Mesothelial cell of epicardium (in vitro differentiated cells): ENCODE measurements around the gene ACVR1B. TPM values are rescaled to one million over a fixed set of nuclear protein-coding genes. Genes with fewer than 3 reads are reported as not detected.

Experiments used
- DNase-seq, 2 experiments: peaks; one replicate each; pipeline ENCODE4 v3.0.0; 2021; ENCODE audit warnings: low spot score in 2 of 2; ENCODE audit not compliant: unreplicated experiment in 2 of 2
- H3K27ac Mint-ChIP-seq: 2 replicates; pipeline ENCODE4 v1.8.0; 2021; ENCODE audit warnings: mixed read lengths
- H3K27me3 Mint-ChIP-seq: 2 replicates; pipeline ENCODE4 v1.8.0; 2021; ENCODE audit warnings: low read depth, mixed read lengths
- H3K36me3 Mint-ChIP-seq: 2 replicates; pipeline ENCODE4 v1.8.0; 2021; ENCODE audit warnings: mixed read lengths
- H3K4me1 Mint-ChIP-seq: 2 replicates; pipeline ENCODE4 v1.8.0; 2021; ENCODE audit warnings: mixed read lengths
- H3K4me3 Mint-ChIP-seq: 2 replicates; pipeline ENCODE4 v1.8.0; 2021; ENCODE audit warnings: mild to moderate bottlenecking, moderate library complexity, mixed read lengths
- H3K9me3 Mint-ChIP-seq: 2 replicates; pipeline ENCODE4 v1.8.0; 2021; ENCODE audit warnings: mixed read lengths
- total RNA-seq: library from RNA; stranded (reverse); gene quantifications from 3 replicates; pipeline ENCODE4 v1.2.1, GENCODE V29; 2021
- TF ChIP-seq, protein P1 (sequence below): fragments of 200-600 bp; sonication (generic); IDR thresholded peaks from one replicate; pipeline ENCODE4 v1.5.0; 2021; ENCODE audit warnings: antibody characterized with exemption; ENCODE audit not compliant: unreplicated experiment

Gene ACVR1B
- total RNA-seq, 1 donor from 2014 or later = 31.2 TPM

DNA sequence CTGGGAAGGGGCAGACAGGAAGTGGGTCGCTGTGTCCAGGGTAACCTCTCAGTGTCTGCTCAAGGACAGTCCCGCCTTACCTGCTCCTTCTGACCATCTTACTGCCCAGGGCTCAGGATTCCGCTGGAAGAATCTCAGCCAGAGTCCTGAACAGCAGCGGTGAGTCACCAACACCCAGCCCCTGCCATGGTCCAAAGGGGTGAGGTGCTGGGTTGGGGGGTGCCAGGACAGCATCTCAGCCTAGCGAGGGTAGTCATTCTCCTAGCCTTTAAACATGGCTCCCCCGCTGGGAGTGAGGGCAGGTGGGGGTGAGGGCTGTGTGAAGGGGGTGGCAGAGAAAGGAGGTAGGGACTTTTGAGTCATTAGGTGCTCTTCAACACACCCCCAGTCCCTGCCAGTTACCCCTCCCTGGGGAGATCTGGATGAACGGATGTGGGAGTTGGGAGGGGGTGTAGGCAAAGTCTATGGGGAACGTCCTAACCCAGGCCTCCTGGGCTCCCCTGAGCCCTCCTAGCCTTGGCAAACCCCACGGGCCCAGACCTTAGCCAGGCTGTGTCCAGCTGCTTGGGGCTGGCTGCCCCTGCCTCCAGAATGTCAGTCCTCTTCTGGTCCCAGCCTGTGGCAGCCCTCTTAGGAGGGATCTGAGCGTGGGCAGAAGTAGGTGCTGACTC lies 57.7 kb downstream of the ACVR1B start:
- Mint-ChIP-seq H3K4me3 (peak overlapping the region; percentile 4), H3K27ac (peak overlapping the region; percentile 47)

DNA sequence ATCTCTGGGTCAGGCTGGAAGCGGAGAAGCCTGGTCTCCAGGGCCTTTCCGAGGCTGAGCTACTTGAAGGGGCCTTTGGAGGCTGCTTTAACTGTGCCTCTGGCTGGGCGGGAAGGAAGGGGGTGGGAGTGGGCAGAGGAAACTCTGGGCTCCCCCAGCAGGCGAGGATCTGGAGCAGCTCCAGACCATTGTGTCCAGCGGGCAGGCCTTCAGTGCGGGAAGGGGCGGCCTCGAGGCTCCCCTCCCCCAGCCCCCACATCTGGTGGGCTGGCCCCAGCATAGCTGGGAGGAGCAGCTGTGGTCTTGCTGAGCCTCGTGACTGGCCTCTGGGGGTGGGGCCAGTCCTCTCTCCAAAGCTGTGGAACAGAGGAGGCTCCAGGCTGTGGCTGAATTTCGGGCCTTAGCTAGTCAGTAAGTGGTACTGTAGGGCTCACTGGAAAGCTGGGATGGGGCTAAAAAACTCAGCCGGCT lies 58.7 kb downstream of the ACVR1B start:
- Mint-ChIP-seq H3K4me1 (peaks cover 29% of the 10 kb centered on the region), H3K36me3 (no peaks in the 10 kb centered on the region), H3K27me3 (peaks cover 48% of the 10 kb centered on the region), H3K9me3 (no peaks in the 10 kb centered on the region), H3K4me3 (peak overlapping the region; percentile 28), H3K27ac (peak overlapping the region; percentile 85)
- DNase-seq = peak; percentile 67 to 68
- TF ChIP-seq, protein P1, sequence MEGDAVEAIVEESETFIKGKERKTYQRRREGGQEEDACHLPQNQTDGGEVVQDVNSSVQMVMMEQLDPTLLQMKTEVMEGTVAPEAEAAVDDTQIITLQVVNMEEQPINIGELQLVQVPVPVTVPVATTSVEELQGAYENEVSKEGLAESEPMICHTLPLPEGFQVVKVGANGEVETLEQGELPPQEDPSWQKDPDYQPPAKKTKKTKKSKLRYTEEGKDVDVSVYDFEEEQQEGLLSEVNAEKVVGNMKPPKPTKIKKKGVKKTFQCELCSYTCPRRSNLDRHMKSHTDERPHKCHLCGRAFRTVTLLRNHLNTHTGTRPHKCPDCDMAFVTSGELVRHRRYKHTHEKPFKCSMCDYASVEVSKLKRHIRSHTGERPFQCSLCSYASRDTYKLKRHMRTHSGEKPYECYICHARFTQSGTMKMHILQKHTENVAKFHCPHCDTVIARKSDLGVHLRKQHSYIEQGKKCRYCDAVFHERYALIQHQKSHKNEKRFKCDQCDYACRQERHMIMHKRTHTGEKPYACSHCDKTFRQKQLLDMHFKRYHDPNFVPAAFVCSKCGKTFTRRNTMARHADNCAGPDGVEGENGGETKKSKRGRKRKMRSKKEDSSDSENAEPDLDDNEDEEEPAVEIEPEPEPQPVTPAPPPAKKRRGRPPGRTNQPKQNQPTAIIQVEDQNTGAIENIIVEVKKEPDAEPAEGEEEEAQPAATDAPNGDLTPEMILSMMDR = no peak

More for the DNA sequence above, 57.7 kb downstream of the ACVR1B start:
- Mint-ChIP-seq H3K4me1 (peaks cover 32% of the 10 kb centered on the region), H3K27me3 (peaks cover 52% of the 10 kb centered on the region), H3K9me3 (no peaks in the 10 kb centered on the region), H3K36me3 (no peaks in the 10 kb centered on the region)
- DNase-seq = no peak
- TF ChIP-seq, protein P1 = no peak

DNA sequence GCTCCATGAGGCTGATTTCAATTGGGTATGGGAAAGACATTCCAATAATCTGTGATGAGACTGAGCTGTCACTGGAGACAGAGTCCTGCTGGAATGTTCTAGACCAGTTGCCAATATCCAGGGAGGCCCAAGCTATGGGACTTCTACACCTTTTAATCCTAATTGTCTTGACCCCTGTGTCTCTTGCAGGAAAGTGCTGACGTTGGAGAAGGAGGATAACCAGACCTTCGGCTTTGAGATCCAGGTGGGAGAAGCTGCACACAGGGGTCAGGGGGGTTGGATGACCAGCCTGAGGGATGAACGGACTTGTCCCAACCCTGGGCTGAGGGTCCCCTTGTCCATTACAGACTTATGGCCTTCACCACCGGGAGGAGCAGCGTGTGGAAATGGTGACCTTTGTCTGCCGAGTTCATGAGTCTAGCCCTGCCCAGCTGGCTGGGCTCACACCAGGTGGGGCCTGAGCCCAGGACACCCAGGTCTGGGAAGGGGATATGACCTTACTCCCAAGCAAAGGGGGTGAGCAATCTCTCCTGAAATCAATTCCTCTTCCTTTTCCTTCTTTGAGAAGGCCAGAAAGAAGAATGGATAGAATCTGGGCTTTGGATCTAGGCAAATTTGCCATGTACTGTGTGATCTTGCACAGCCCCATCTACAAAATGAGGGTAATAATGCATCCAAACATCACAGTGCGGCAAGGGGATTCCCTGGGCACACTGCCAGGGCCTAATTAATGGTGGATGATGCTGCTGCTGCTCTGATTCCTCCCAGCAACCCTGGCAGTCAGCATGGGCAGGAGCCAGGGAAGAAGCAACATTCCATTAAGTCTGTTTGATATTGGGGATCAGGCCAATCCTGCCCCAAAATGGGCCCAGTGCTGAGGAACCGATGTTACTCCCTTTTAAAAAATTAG lies 59.4 kb downstream of the ACVR1B start:
- DNase-seq = no peak
- peak overlapping the region; percentile 39 for H3K27ac Mint-ChIP-seq
- no peaks in the 10 kb centered on the region for H3K36me3 Mint-ChIP-seq
- H3K27me3 Mint-ChIP-seq = peaks cover 43% of the 10 kb centered on the region
- H3K4me3 Mint-ChIP-seq = peak overlapping the region; percentile 28
- no peaks in the 10 kb centered on the region for H3K9me3 Mint-ChIP-seq
- H3K4me1 Mint-ChIP-seq = peaks cover 28% of the 10 kb centered on the region
- TF ChIP-seq, protein P1 = no peak

DNA sequence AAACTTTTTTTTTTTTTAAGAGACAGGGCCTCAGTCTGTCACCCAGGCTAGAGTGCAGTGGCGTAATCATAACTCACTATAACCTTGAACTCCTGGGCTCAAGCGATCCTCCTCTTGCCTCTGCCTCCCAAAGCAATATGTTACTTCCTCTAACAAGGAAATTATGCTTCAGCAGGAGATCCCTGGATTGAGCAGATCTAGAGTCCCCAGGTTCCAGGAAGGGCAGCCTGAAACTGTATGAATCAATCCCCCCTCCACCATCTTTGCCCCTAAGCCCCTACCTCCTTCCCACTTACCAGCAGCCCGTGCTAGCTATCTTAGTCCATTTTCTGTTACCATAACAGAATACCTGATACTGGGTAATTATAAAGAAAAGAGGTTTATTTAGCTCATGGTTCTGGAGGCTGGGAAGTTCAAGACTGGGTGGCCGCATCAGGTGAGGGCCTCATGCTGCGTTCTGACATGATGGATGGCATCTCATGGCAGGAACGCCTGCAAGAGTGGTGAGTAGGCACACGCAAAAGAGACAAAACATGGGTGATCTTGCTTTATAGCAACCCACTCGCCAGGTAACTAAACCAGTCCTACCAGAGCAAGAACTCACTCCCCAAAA lies 60.2 kb downstream of the ACVR1B start:
- Mint-ChIP-seq H3K27me3 (peaks cover 38% of the 10 kb centered on the region), H3K36me3 (no peaks in the 10 kb centered on the region), H3K4me3 (no peak overlapping the region), H3K4me1 (peaks cover 25% of the 10 kb centered on the region), H3K27ac (no peak overlapping the region), H3K9me3 (no peaks in the 10 kb centered on the region)
- TF ChIP-seq, protein P1 = no peak
- DNase-seq = no peak

DNA sequence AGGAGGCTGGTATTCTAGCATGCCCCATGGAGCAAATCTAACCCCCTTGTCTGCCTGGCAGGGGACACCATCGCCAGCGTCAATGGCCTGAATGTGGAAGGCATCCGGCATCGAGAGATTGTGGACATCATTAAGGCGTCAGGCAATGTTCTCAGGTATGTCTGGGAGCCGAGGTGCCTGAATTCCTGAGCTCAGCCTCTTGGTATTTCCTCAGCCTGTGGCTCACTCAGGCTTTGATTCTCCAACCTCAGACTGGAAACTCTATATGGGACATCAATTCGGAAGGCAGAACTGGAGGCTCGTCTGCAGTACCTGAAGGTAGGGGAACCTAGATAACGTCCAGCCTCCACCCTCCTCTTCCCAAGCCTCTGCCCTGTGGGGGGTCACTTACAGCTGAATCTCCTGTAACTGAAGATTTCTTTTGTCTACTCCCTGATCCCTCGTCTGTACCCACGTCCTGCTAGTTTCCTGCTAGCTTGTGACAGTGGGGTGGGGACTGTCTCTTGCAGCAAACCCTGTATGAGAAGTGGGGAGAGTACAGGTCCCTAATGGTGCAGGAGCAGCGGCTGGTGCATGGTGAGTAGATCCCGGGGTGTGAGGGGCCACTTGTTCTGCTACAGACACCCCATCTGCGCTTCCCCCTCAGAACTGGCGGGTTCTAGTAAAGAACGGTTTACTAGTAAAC lies 62.3 kb downstream of the ACVR1B start:
- Mint-ChIP-seq H3K4me3 (no peak overlapping the region), H3K9me3 (no peaks in the 10 kb centered on the region), H3K27ac (no peak overlapping the region), H3K36me3 (no peaks in the 10 kb centered on the region), H3K27me3 (peaks cover 26% of the 10 kb centered on the region), H3K4me1 (peaks cover 16% of the 10 kb centered on the region)
- TF ChIP-seq, protein P1 = no peak
- no peak for DNase-seq
